Measurements from ENCODE around the gene CHRNG.

Gene CHRNG

GRCh38 chr2:232562515-232563151 is 23.1 kb downstream of the CHRNG start:
- TF ChIP-seq, protein P1, sequence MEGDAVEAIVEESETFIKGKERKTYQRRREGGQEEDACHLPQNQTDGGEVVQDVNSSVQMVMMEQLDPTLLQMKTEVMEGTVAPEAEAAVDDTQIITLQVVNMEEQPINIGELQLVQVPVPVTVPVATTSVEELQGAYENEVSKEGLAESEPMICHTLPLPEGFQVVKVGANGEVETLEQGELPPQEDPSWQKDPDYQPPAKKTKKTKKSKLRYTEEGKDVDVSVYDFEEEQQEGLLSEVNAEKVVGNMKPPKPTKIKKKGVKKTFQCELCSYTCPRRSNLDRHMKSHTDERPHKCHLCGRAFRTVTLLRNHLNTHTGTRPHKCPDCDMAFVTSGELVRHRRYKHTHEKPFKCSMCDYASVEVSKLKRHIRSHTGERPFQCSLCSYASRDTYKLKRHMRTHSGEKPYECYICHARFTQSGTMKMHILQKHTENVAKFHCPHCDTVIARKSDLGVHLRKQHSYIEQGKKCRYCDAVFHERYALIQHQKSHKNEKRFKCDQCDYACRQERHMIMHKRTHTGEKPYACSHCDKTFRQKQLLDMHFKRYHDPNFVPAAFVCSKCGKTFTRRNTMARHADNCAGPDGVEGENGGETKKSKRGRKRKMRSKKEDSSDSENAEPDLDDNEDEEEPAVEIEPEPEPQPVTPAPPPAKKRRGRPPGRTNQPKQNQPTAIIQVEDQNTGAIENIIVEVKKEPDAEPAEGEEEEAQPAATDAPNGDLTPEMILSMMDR (IDR thresholded peaks at IDR 0.05) = no peak

DNA sequence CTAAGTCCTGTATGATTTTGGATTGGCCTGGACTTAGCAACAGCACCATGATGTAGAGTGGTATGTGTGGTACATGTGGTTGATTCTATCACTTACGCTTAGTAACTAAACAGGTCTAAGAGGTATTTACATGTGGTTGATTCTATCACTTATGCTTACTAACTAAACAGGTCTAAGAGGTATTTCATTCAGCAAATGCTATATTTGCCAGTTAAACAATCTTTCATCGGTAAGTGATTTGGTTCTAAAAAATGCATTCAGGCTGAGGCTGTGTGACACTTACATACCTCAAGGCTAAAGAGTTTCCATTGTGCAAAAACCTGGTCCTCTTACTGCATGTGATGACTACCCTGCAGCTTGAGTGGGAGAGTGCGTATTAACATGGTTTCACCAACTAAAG is 24.1 kb downstream of the CHRNG start:
- TF ChIP-seq, protein P1 (IDR thresholded peaks at IDR 0.05) = no peak

GRCh38 chr2:232567721-232568120 is 28.2 kb downstream of the CHRNG start:
- TF ChIP-seq, protein P1 (IDR thresholded peaks at IDR 0.05) = no peak

DNA sequence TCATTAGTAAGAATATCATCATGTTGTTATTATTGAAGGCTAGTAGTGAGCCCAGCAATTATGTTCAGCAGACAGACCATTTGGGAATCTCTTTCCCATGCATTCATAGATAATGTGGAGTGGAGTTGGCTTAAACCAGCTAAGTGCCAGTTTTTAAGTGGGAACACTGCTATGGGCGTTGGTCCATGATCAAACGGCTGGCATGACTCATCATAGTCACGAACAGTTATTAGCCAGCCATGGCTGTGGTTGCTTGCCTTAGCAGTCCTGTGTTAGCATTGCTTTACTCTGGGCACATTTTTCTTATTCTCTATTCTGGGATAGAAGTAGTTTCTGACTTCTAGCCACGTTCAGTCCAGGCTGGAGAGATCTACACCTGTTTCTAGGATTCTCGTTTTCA is 28.7 kb downstream of the CHRNG start:
- TF ChIP-seq, protein P1 (IDR thresholded peaks at IDR 0.05) = no peak

DNA sequence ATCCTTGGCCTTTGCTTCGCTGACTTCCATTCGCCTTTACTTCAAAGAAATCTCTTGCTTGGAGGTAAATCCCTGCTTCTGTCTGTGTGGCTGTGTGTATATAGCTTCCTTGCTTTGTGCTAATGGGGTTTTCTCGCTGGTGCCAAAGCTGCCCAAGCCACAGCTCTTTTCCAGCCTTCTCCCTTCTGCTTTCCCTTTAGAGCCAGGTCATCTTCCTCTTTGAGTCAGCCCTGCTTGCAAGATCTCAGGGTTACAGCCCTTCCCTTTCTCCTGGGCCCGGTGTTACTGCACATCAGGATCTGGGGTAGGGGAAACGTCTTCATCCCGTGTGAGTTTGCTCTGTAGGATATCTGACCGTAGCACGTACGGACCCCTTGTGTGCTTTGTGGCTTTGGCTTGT is 30.0 kb downstream of the CHRNG start:
- TF ChIP-seq, protein P1 (IDR thresholded peaks at IDR 0.05) = no peak

DNA sequence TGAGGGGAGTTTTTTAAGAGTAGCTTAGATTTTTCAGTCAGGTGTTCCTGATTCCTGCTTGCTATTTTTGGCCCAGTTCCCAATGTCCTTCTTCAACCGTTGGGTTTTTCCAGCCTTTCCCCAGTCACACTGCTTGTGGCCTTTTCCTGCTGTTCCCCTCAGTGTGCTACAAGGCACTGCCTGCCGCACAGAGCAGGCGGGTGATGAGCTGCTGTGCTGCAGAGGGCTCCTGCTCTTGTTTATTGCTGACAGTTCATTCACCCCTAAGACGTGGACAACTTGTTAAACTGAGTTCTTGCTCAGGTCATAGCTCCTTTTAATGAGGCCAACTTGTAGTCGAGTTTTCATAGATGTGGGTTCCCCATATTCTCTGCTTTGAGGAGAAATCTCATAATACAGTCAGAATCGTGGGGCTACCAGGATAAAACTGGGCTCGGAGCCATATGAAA is 31.6 kb downstream of the CHRNG start:
- TF ChIP-seq, protein P1 (IDR thresholded peaks at IDR 0.05) = no peak

DNA sequence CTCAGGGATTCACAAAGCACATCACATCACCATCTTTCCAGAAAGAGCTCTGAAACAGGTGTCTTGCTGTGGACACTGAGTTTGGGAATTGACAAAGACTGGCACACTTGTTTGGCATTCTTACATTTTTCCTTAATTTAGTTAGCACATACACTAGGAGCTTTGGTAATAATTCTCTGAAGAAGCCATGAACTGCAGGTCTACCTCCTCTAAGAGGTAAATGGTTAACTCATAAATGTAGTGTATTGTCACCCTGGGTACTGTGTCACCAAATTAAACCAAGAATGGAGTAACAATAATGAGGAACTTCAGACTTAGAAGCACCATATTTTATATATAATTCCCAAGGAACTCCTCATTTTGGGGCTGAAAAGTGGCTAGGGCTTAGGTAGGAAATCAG is 33.5 kb downstream of the CHRNG start:
- TF ChIP-seq, protein P1 (IDR thresholded peaks at IDR 0.05) = no peak

Data from LNCAP (cell line).